HG02943 (cell line): ENCODE measurements around the gene FAM209A.
"Not testable (repeated sequence)": the region's sequence is repeated elsewhere in the genome, so short reads cannot be mapped to it uniquely, and the experiment has no call there.

Source experiments
- ATAC-seq: cut with Tn5 transposase; IDR thresholded peaks from one replicate; pipeline ENCODE4 v1.9.1; 2021; ENCODE audit warnings: mild to moderate bottlenecking, low read depth, moderate library complexity; ENCODE audit not compliant: unreplicated experiment

FAM209A gene

GRCh38 chr20:56524444-56524843, at the start of gene FAM209A:
Gene FAM209A (plus strand): TSS chr20:56524744. CDS start chr20:56524809, 65 bp downstream.
- not testable (repeated sequence) for ATAC-seq

GRCh38 chr20:56483970-56484369, 40.6 kb upstream of the FAM209A start:
- ATAC-seq: no peak

- no peak for ATAC-seq
These were observed 37.3 kb upstream of the FAM209A start for GRCh38 chr20:56487216-56487615.

GRCh38 chr20:56488566-56488965, 36.0 kb upstream of the FAM209A start:
- no peak for ATAC-seq

- ATAC-seq: no peak
These were observed 23.4 kb upstream of the FAM209A start for GRCh38 chr20:56501116-56501515.

GRCh38 chr20:56503916-56504315, 20.6 kb upstream of the FAM209A start:
- no peak for ATAC-seq

GRCh38 chr20:56504373-56505005, 20.1 kb upstream of the FAM209A start:
- ATAC-seq: no peak

GRCh38 chr20:56506103-56506502, 18.4 kb upstream of the FAM209A start:
- no peak for ATAC-seq

GRCh38 chr20:56511926-56512325, 12.6 kb upstream of the FAM209A start:
- no peak for ATAC-seq

GRCh38 chr20:56513161-56514150, 11.1 kb upstream of the FAM209A start:
- no peak for ATAC-seq

GRCh38 chr20:56516631-56517030, 7.9 kb upstream of the FAM209A start:
- no peak for ATAC-seq

- no peak for ATAC-seq
These were observed 7.3 kb upstream of the FAM209A start for GRCh38 chr20:56517211-56517610.

- no peak for ATAC-seq
These were observed 6.9 kb upstream of the FAM209A start for GRCh38 chr20:56517641-56518040.

GRCh38 chr20:56518126-56518525, 6.4 kb upstream of the FAM209A start:
- no peak for ATAC-seq

- no peak for ATAC-seq
These were observed 5.7 kb upstream of the FAM209A start for GRCh38 chr20:56518721-56519398.

GRCh38 chr20:56519551-56519950, 5.0 kb upstream of the FAM209A start:
- ATAC-seq: no peak

- ATAC-seq: no peak
These were observed 4.4 kb upstream of the FAM209A start for GRCh38 chr20:56520180-56520579.

GRCh38 chr20:56520746-56521354, 3.7 kb upstream of the FAM209A start:
- ATAC-seq: not testable (repeated sequence)

- no peak for ATAC-seq
These were observed 2.2 kb upstream of the FAM209A start for GRCh38 chr20:56522311-56522710.

GRCh38 chr20:56527521-56527920, 3.0 kb downstream of the FAM209A start:
- no peak for ATAC-seq

- not testable (repeated sequence) for ATAC-seq
These were observed 8.4 kb downstream of the FAM209A start, which contains the start of gene FAM209B for GRCh38 chr20:56532946-56533345. Gene FAM209B (plus strand): TSS chr20:56533246. CDS start chr20:56533342, 96 bp downstream.
